SK-N-SH (cell line): ENCODE data around the gene CD40LG. TPM values are rescaled to one million over a fixed set of nuclear protein-coding genes. Genes with fewer than 3 reads are reported as not detected.

Source experiments
- CTCF ChIA-PET: fragments of 300-600, 350-600 bp; formaldehyde crosslinking; extraction: SDS; loops from one replicate; lab custom pipeline; 2021; lab: Yijun Ruan, JAX
- POLR2A ChIA-PET: fragments of 350-600 bp; sonication (Branson Sonifier 250); formaldehyde crosslinking; extraction: SDS; loops from one replicate; lab custom pipeline; 2020; ENCODE audit warnings: antibody characterized with exemption, inconsistent platforms; lab: Yijun Ruan, JAX
- DNase-seq: peaks from one replicate; pipeline ENCODE4 v3.0.0; 2012
- H2AFZ ChIP-seq: fragments of 200-600 bp; sonication (generic); 2 replicates; pipeline ENCODE4 v1.8.1; 2016; ENCODE audit warnings: antibody characterized with exemption, mild to moderate bottlenecking, low read depth
- H3F3A ChIP-seq: fragments of 200-600 bp; sonication (generic); replicated peaks from 2 replicates; pipeline ENCODE3; 2016; ENCODE audit warnings: antibody characterized with exemption, mild to moderate bottlenecking; ENCODE audit not compliant: insufficient read depth
- H3K27ac ChIP-seq, 2 experiments: fragments of 200-500 bp in 1 of 2; fragments of 200-600 bp in 1 of 2; sonication (Bioruptor generic) in 1 of 2; sonication (generic), shearing (Covaris generic) in 1 of 2; 2 replicates each; pipeline versions ENCODE4 v1.5.1 to v1.6.1; 2014 to 2016; ENCODE audit warnings: low read depth in 2 of 2, inconsistent platforms in 1 of 2, low read length in 1 of 2, mild to moderate bottlenecking in 1 of 2, mixed read lengths in 1 of 2
- H3K27me3 ChIP-seq: fragments of 200-600 bp; sonication (generic), shearing (Covaris generic); 2 replicates; pipeline ENCODE4 v1.6.1; 2016; ENCODE audit warnings: mixed run types; ENCODE audit not compliant: insufficient read depth
- H3K36me3 ChIP-seq, 2 experiments: fragments of 200-500 bp in 1 of 2; fragments of 200-600 bp in 1 of 2; sonication (Bioruptor generic) in 1 of 2; sonication (generic) in 1 of 2; replicated peaks in 1 of 2; 2 replicates each; pipeline versions ENCODE3 to v1.5.1; 2014 to 2016; ENCODE audit warnings: low read length in 1 of 2, mild to moderate bottlenecking in 1 of 2; ENCODE audit not compliant: insufficient read depth in 2 of 2, control insufficient read depth in 1 of 2
- H3K4me1 ChIP-seq, 2 experiments: fragments of 200-500 bp in 1 of 2; fragments of 200-600 bp in 1 of 2; sonication (Bioruptor generic) in 1 of 2; sonication (generic), shearing (Covaris generic) in 1 of 2; 2 replicates each; pipeline versions ENCODE4 v1.5.1 to v1.6.1; 2014 to 2016; ENCODE audit warnings: low read depth in 1 of 2, low read length in 1 of 2, mixed run types in 1 of 2; ENCODE audit not compliant: insufficient read depth in 2 of 2, control insufficient read depth in 1 of 2
- H3K4me2 ChIP-seq: fragments of 200-600 bp; sonication (generic), shearing (Covaris generic); 2 replicates; pipeline ENCODE4 v1.6.1; 2017; ENCODE audit warnings: mixed run types
- H3K4me3 ChIP-seq, 2 experiments: fragments of 200-500 bp in 1 of 2; fragments of 200-600 bp in 1 of 2; sonication (Bioruptor generic) in 1 of 2; sonication (generic), shearing (Covaris generic) in 1 of 2; 2 replicates each; pipeline versions ENCODE4 v1.5.1 to v1.8.1; 2014 to 2016; ENCODE audit warnings: low read depth in 2 of 2, inconsistent platforms in 1 of 2, low read length in 1 of 2, mild to moderate bottlenecking in 1 of 2, mixed read lengths in 1 of 2, moderate library complexity in 1 of 2
- H3K79me2 ChIP-seq: fragments of 200-600 bp; sonication (generic); 2 replicates; pipeline ENCODE4 v1.8.1; 2017; ENCODE audit warnings: mild to moderate bottlenecking; ENCODE audit not compliant: insufficient read depth
- H3K9ac ChIP-seq: fragments of 200-600 bp; sonication (generic); 2 replicates; pipeline ENCODE4 v1.6.1; 2017; ENCODE audit warnings: mixed run types
- H3K9me2 ChIP-seq: fragments of 200-600 bp; sonication (generic); 2 replicates; pipeline ENCODE4 v1.6.1; 2017; ENCODE audit warnings: mixed run types
- H3K9me3 ChIP-seq: fragments of 200-600 bp; sonication (generic); 2 replicates; pipeline ENCODE4 v1.6.1; 2017; ENCODE audit warnings: mixed run types, mild to moderate bottlenecking, moderate library complexity
- H4K20me1 ChIP-seq: fragments of 200-600 bp; sonication (generic); 2 replicates; pipeline ENCODE4 v1.6.1; 2017; ENCODE audit warnings: mild to moderate bottlenecking, mixed run types; ENCODE audit not compliant: insufficient read depth
- ELF1 ChIP-seq: IDR thresholded peaks from 2 replicates; pipeline ENCODE4 v1.4.0; 2012
- EZH2phosphoT487 ChIP-seq: fragments of 200-600 bp; sonication (generic); IDR thresholded peaks from 2 replicates; pipeline ENCODE4 v1.6.1; 2017; ENCODE audit warnings: low read depth, mixed run types, mild to moderate bottlenecking, antibody characterized with exemption, moderate library complexity, borderline replicate concordance
- FOSL2 ChIP-seq: IDR thresholded peaks from 2 replicates; pipeline ENCODE4 v1.4.0; 2012; ENCODE audit warnings: low read depth, mild to moderate bottlenecking, moderate library complexity, borderline replicate concordance
- GABPA ChIP-seq: IDR thresholded peaks from 2 replicates; pipeline ENCODE4 v1.4.0; 2012; ENCODE audit warnings: low read depth, mild to moderate bottlenecking
- MEF2A ChIP-seq: IDR thresholded peaks from 2 replicates; pipeline ENCODE4 v1.4.0; 2012; ENCODE audit warnings: low read depth, borderline replicate concordance
- MXI1 ChIP-seq: IDR thresholded peaks from 2 replicates; pipeline ENCODE4 v1.6.1; 2012; ENCODE audit warnings: mild to moderate bottlenecking, low read depth, low read length, improper control_type of control experiment
- RAD21 ChIP-seq: IDR thresholded peaks from 2 replicates; pipeline ENCODE4 v1.6.1; 2012; ENCODE audit warnings: mild to moderate bottlenecking, low read length
- RCOR1 ChIP-seq: fragments of 150-350 bp; IDR thresholded peaks from 2 replicates; pipeline ENCODE4 v1.6.1; 2017; ENCODE audit warnings: antibody characterized with exemption, low read length
- RFX5 ChIP-seq: IDR thresholded peaks from 2 replicates; pipeline ENCODE4 v1.6.1; 2012; ENCODE audit warnings: mild to moderate bottlenecking, improper control_type of control experiment, low read length
- TEAD4 ChIP-seq: IDR thresholded peaks from 2 replicates; pipeline ENCODE4 v1.4.0; 2012; ENCODE audit warnings: mild to moderate bottlenecking, borderline replicate concordance; ENCODE audit not compliant: insufficient read depth
- WGBS: methylation state at CpG from one replicate; pipeline ENCODE4 v1.1.6; 2017; ENCODE audit warnings: low lambda C conversion rate; 5-methylcytosine and 5-hydroxymethylcytosine counted together
- polyA plus RNA-seq, 3 experiments: library from polyadenylated mRNA; depleted of rRNA; stranded (reverse); fragments of >200 nt; gene quantifications; 2 replicates each; pipeline ENCODE4 v1.2.3, GENCODE V29; 2012
- TF ChIP-seq, protein P1 (sequence below): fragments of 200-600 bp; sonication (generic); IDR thresholded peaks from 2 replicates; pipeline ENCODE4 v1.6.1; 2017; ENCODE audit warnings: antibody characterized with exemption, mild to moderate bottlenecking, moderate library complexity
- TF ChIP-seq, protein P2 (sequence below): IDR thresholded peaks from 2 replicates; pipeline ENCODE4 v1.4.0; 2012; ENCODE audit warnings: low read depth, borderline replicate concordance
- TF ChIP-seq, protein P3 (sequence below): fragments of 150-350 bp; IDR thresholded peaks from 2 replicates; pipeline ENCODE4 v1.6.1; 2017; ENCODE audit warnings: antibody characterized with exemption, low read length, low read depth, borderline replicate concordance

Gene CD40LG
- polyA plus RNA-seq, 1 of the 3 experiments (the other 2 are of a cell fraction): not detected

DNA sequence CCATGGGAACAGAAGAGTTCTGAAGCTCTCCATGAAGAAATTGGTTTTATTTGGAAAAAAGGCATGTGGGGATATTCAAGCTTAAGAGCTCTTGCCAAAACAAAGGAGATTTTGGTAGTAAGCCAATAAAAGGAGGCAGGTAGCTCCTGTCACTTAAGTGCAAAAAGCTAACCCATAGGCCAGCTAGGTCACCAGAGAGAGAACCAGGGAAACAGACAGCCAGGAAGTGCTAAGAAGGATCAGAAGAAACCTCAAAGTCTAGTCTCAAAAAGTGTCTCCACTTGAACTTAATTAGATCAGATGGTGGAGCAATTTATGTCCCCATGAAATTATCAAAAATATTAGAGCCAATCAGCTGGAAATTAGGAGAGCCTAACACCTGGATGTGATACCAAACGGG, 49.2 kb downstream of the CD40LG start:
- no peaks in the 10 kb centered on the region for H3K9me3 ChIP-seq
- no peaks in the 10 kb centered on the region for H3K79me2 ChIP-seq
- no peak overlapping the region for H3K4me3 ChIP-seq
- ChIA-PET POLR2A (no interaction called here), CTCF (interaction anchor here (1.0 to 2.8 kb wide), 3 partner anchors 11 to 1072 kb away, joined by 3 to 15 read pairs (median 5); no protein-coding TSS in a partner anchor)
- no peaks in the 10 kb centered on the region for H3F3A ChIP-seq
- TF ChIP-seq MXI1 (no peak), RCOR1 (no peak), MEF2A (no peak), EZH2phosphoT487 (no peak), RFX5 (no peak), TEAD4 (no peak), GABPA (no peak)
- TF ChIP-seq, protein P1, sequence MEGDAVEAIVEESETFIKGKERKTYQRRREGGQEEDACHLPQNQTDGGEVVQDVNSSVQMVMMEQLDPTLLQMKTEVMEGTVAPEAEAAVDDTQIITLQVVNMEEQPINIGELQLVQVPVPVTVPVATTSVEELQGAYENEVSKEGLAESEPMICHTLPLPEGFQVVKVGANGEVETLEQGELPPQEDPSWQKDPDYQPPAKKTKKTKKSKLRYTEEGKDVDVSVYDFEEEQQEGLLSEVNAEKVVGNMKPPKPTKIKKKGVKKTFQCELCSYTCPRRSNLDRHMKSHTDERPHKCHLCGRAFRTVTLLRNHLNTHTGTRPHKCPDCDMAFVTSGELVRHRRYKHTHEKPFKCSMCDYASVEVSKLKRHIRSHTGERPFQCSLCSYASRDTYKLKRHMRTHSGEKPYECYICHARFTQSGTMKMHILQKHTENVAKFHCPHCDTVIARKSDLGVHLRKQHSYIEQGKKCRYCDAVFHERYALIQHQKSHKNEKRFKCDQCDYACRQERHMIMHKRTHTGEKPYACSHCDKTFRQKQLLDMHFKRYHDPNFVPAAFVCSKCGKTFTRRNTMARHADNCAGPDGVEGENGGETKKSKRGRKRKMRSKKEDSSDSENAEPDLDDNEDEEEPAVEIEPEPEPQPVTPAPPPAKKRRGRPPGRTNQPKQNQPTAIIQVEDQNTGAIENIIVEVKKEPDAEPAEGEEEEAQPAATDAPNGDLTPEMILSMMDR: no peak
- TF ChIP-seq, protein P2, sequence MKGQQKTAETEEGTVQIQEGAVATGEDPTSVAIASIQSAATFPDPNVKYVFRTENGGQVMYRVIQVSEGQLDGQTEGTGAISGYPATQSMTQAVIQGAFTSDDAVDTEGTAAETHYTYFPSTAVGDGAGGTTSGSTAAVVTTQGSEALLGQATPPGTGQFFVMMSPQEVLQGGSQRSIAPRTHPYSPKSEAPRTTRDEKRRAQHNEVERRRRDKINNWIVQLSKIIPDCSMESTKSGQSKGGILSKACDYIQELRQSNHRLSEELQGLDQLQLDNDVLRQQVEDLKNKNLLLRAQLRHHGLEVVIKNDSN: no peak
- TF ChIP-seq, protein P3, sequence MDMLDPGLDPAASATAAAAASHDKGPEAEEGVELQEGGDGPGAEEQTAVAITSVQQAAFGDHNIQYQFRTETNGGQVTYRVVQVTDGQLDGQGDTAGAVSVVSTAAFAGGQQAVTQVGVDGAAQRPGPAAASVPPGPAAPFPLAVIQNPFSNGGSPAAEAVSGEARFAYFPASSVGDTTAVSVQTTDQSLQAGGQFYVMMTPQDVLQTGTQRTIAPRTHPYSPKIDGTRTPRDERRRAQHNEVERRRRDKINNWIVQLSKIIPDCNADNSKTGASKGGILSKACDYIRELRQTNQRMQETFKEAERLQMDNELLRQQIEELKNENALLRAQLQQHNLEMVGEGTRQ: no peak
- no peak overlapping the region for H3K27ac ChIP-seq
- H3K4me1 ChIP-seq: no peaks in the 10 kb centered on the region; a peak in 1 of 4 replicates
- WGBS: 40% methylated on average over 1 of the region's 1 CpG
- no peak for DNase-seq
- H4K20me1 ChIP-seq: no peaks in the 10 kb centered on the region
- H3K36me3 ChIP-seq: no peaks in the 10 kb centered on the region
- H3K27me3 ChIP-seq: no peaks in the 10 kb centered on the region; the same call in 1 of the 2 replicates
- H3K4me2 ChIP-seq: no peak overlapping the region
- no peak overlapping the region for H2AFZ ChIP-seq
- no peaks in the 10 kb centered on the region for H3K9me2 ChIP-seq
- H3K9ac ChIP-seq: no peak overlapping the region

DNA sequence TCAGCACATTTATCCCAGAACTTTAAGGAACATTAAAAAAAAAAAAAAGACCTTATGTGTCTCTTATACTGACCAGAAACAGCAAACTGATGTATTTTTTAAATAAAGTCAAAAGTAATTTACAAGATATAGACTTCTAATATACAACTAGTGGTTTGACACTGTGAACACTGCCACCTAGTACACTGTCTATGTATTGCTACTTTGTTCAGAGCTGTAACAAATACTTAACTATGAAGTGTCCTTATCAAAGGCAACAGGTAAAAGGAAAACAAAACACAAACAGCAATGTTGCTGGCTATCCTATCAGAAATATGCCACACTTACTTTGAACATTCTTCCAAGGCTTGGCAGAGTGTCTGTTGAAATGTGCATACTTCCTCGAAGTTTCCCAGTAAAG, 60.4 kb downstream of the CD40LG start:
- Histone ChIP-seq H2AFZ (no peak overlapping the region), H3K9ac (no peak overlapping the region), H3K9me3 (no peaks in the 10 kb centered on the region), H3K27ac (no peak overlapping the region), H3K4me2 (no peak overlapping the region), H4K20me1 (no peaks in the 10 kb centered on the region), H3K4me1 (no peaks in the 10 kb centered on the region; a peak in 1 of 4 replicates), H3K4me3 (no peak overlapping the region), H3K9me2 (no peaks in the 10 kb centered on the region), H3K36me3 (no peaks in the 10 kb centered on the region), H3K27me3 (no peaks in the 10 kb centered on the region), H3F3A (no peaks in the 10 kb centered on the region), H3K79me2 (no peaks in the 10 kb centered on the region)
- 39% methylated on average over 1 of the region's 1 CpG for WGBS
- 0 out of 2 replicates have a peak, but pooled peaks have one; percentile 16 for TF ChIP-seq RAD21
- no peak for TF ChIP-seq ELF1
- TF ChIP-seq FOSL2: no peak
- TF ChIP-seq, protein P2: no peak
- TF ChIP-seq, protein P1: peak; percentile 66
- no peak for TF ChIP-seq GABPA
- TF ChIP-seq MEF2A: no peak
- peak; percentile 8 for DNase-seq
- POLR2A ChIA-PET: interaction anchor here (0.7 kb wide), 1 partner anchor 172 kb away, joined by 3 read pairs; no protein-coding TSS in a partner anchor
- CTCF ChIA-PET: interaction anchor here (0.6 to 2.1 kb wide), 8 partner anchors 10 to 495 kb away, joined by 3 to 15 read pairs (median 4); no protein-coding TSS in a partner anchor
